B cell (primary cell): Measurements from ENCODE around the gene SERPINA4. TPM values are rescaled to one million over a fixed set of nuclear protein-coding genes. Genes with fewer than 3 reads are reported as not detected.

Experiments used
- ATAC-seq: fragments of 200-7000 bp; cut with Tn5 transposase; one replicate; pipeline ENCODE4 v1.10.0; 2021; ENCODE audit warnings: low read depth, mild to moderate bottlenecking, moderate number of reproducible peaks, moderate library complexity
- CTCF ChIA-PET: fragments of 350-600 bp; sonication (Branson Sonifier 250); formaldehyde crosslinking; loops from one replicate; lab custom pipeline; 2021; ENCODE audit warnings: antibody characterized with exemption, inconsistent platforms; lab: Charles Lee
- POLR2A ChIA-PET: fragments of 350-600 bp; sonication (Branson Sonifier 250); formaldehyde crosslinking; loops from one replicate; lab custom pipeline; 2021; ENCODE audit warnings: antibody characterized with exemption; lab: Charles Lee
- DNase-seq: peaks from one replicate; pipeline ENCODE4 v3.0.0; 2013
- H2AFZ ChIP-seq: 2 replicates; pipeline ENCODE4 v1.6.1; 2012; ENCODE audit warnings: mild to moderate bottlenecking, low read depth, low read length; ENCODE audit not compliant: insufficient read depth, poor library complexity, severe bottlenecking
- H3K27ac ChIP-seq, 2 donors: 1 replicate in 1 of 2; 2 replicates in 1 of 2; pipeline ENCODE4 v1.5.1; 2012 to 2013; ENCODE audit warnings: low read length in 2 of 2, mild to moderate bottlenecking in 2 of 2, moderate library complexity in 1 of 2
- H3K27me3 ChIP-seq, 4 experiments: fragments of 200-600 bp in 1 of 4; sonication (generic) in 1 of 4; replicated peaks in 1 of 4; 1 replicate in 2 of 4; 2 replicates in 2 of 4; pipeline versions ENCODE4 v1.6.1 to v1.7.0; 2013 to 2016; ENCODE audit warnings: low read length in 3 of 4, mild to moderate bottlenecking in 2 of 4, mixed read lengths in 1 of 4, moderate library complexity in 1 of 4; ENCODE audit not compliant: insufficient read depth in 4 of 4, control insufficient read depth in 3 of 4; ENCODE audit errors: control extremely low read depth in 1 of 4
- H3K36me3 ChIP-seq, 2 experiments: replicated peaks in 1 of 2; 1 replicate in 1 of 2; 2 replicates in 1 of 2; pipeline versions ENCODE4 v1.6.1 to v1.7.1; 2013; ENCODE audit warnings: low read length in 1 of 2; ENCODE audit not compliant: insufficient read depth in 2 of 2, control insufficient read depth in 1 of 2; ENCODE audit errors: control extremely low read depth in 1 of 2, extremely low read depth in 1 of 2
- H3K4me1 ChIP-seq, 2 donors: fragments of 200-600 bp in 1 of 2; sonication (generic) in 1 of 2; 1 replicate in 1 of 2; 2 replicates in 1 of 2; pipeline versions ENCODE4 v1.5.1 to v1.6.1; 2013 to 2017; ENCODE audit warnings: low read length in 2 of 2; ENCODE audit not compliant: control insufficient read depth in 2 of 2, insufficient read depth in 2 of 2
- H3K4me2 ChIP-seq: replicated peaks from 2 replicates; pipeline ENCODE3; 2012; ENCODE audit warnings: mild to moderate bottlenecking, low read depth, low read length; ENCODE audit not compliant: poor library complexity, severe bottlenecking
- H3K4me3 ChIP-seq, 5 experiments: fragments of 200-600 bp in 1 of 5; sonication (generic) in 1 of 5; 1 replicate in 3 of 5; 2 replicates in 2 of 5; pipeline versions ENCODE4 v1.5.1 to v1.7.0; 2011 to 2016; ENCODE audit warnings: low read length in 4 of 5, mild to moderate bottlenecking in 4 of 5, low read depth in 2 of 5, control low read depth in 1 of 5, moderate library complexity in 1 of 5; ENCODE audit not compliant: insufficient read depth in 1 of 5; ENCODE audit errors: control extremely low read depth in 1 of 5, extremely low read depth in 1 of 5
- H3K79me2 ChIP-seq: fragments of 200-600 bp; sonication (generic); one replicate; pipeline ENCODE4 v1.6.0; 2016; ENCODE audit warnings: low read length; ENCODE audit not compliant: control insufficient read depth, insufficient read depth
- H3K9ac ChIP-seq: fragments of 200-600 bp; sonication (generic); 2 replicates; pipeline ENCODE4 v1.6.1; 2017; ENCODE audit warnings: mild to moderate bottlenecking, low read length, moderate library complexity
- H3K9me3 ChIP-seq, 3 donors: one replicate each; pipeline versions ENCODE4 v1.6.1 to v1.7.1; 2013; ENCODE audit warnings: low read length in 2 of 3; ENCODE audit not compliant: control insufficient read depth in 2 of 3, insufficient read depth in 1 of 3; ENCODE audit errors: control extremely low read depth in 1 of 3
- H4K20me1 ChIP-seq: 2 replicates; pipeline ENCODE4 v1.6.0; 2012; ENCODE audit warnings: mild to moderate bottlenecking, low read length; ENCODE audit not compliant: insufficient read depth, control insufficient read depth, poor library complexity, severe bottlenecking
- H3K27ac Mint-ChIP-seq: one replicate; pipeline ENCODE4 v1.8.0; 2021; ENCODE audit warnings: mixed read lengths
- H3K27me3 Mint-ChIP-seq: one replicate; pipeline ENCODE4 v1.8.0; 2021; ENCODE audit warnings: mixed read lengths
- H3K4me1 Mint-ChIP-seq: one replicate; pipeline ENCODE4 v1.8.0; 2021; ENCODE audit warnings: mixed read lengths
- H3K4me3 Mint-ChIP-seq: one replicate; pipeline ENCODE4 v1.8.0; 2021; ENCODE audit warnings: mixed read lengths
- H3K9me3 Mint-ChIP-seq: one replicate; pipeline ENCODE4 v1.8.0; 2022; ENCODE audit warnings: mixed read lengths; ENCODE audit not compliant: insufficient read depth
- CTCF ChIP-seq: fragments of 200-600 bp; IDR thresholded peaks from one replicate; pipeline ENCODE4 v1.8.0; 2022; ENCODE audit warnings: antibody characterized with exemption, mild to moderate bottlenecking
- EZH2 ChIP-seq: IDR thresholded peaks from 2 replicates; pipeline ENCODE4 v1.6.1; 2012; ENCODE audit warnings: borderline replicate concordance, low read depth, mild to moderate bottlenecking, moderate library complexity, low read length; ENCODE audit not compliant: insufficient read depth, poor library complexity, severe bottlenecking
- WGBS: methylation state at CpG from one replicate; pipeline ENCODE4 v1.1.5; 2013; ENCODE audit warnings: missing lambda C conversion rate; ENCODE audit not compliant: insufficient coverage; 5-methylcytosine and 5-hydroxymethylcytosine counted together
- intact Hi-C: fragments of 100-400 bp; cut with micrococcal nuclease; formaldehyde crosslinking; loops from one replicate; pipeline ENCODE4 v1.10.0; 2022
- polyA plus RNA-seq: library from polyadenylated mRNA; depleted of rRNA; stranded (reverse); fragments of >200 nt; gene quantifications from 2 replicates; pipeline ENCODE4 v1.2.3, GENCODE V29; 2012
- total RNA-seq, 2 donors: library from RNA; stranded (reverse); fragments of 120-200 nt in 1 of 2; gene quantifications; 1 replicate in 1 of 2; 2 replicates in 1 of 2; pipeline versions ENCODE4 v1.2.3 to v1.2.4, GENCODE V29; 2013 to 2022

SERPINA4 gene
- total and polyA plus RNA-seq, 2 donors (not counting 1 experiment from before 2014, with no cell fraction given), result not detected

GRCh38 chr14:94598816-94599655 lies 37.8 kb downstream of the SERPINA4 start:
- ATAC-seq, result no peak
- H4K20me1 ChIP-seq, result no peaks in the 10 kb centered on the region
- H3K27ac ChIP-seq, result no peak overlapping the region
- no peak overlapping the region for H3K27ac Mint-ChIP-seq
- peaks cover 0 to 14% (median 0%) of the 10 kb centered on the region in 3 donors for H3K9me3 ChIP-seq
- intact Hi-C loops, result no loop called here
- 75% methylated on average over 8 of the region's 11 CpGs for WGBS
- H3K4me1 ChIP-seq, result no peaks in the 10 kb centered on the region
- H2AFZ ChIP-seq, result no peak overlapping the region
- H3K4me3 Mint-ChIP-seq, result no peak overlapping the region
- DNase-seq, result no peak
- H3K4me3 ChIP-seq, result no peak overlapping the region
- no peaks in the 10 kb centered on the region for H3K4me1 Mint-ChIP-seq
- no peaks in the 10 kb centered on the region for H3K27me3 ChIP-seq
- no peak overlapping the region for H3K4me2 ChIP-seq
- H3K9me3 Mint-ChIP-seq, result no peaks in the 10 kb centered on the region
- CTCF ChIA-PET, result no interaction called here
- no peaks in the 10 kb centered on the region for H3K36me3 ChIP-seq
- no peaks in the 10 kb centered on the region for H3K79me2 ChIP-seq
- POLR2A ChIA-PET, result no interaction called here
- peaks cover 7% of the 10 kb centered on the region for H3K27me3 Mint-ChIP-seq
- no peak overlapping the region for H3K9ac ChIP-seq
- TF ChIP-seq CTCF (no peak), EZH2 (no peak)

GRCh38 chr14:94599656-94600004 lies 38.4 kb downstream of the SERPINA4 start:
- Histone ChIP-seq H3K4me3 (no peak overlapping the region), H3K4me2 (no peak overlapping the region), H3K79me2 (no peaks in the 10 kb centered on the region), H3K9me3 (peaks cover 0 to 10% (median 0%) of the 10 kb centered on the region in 3 donors), H3K4me1 (no peaks in the 10 kb centered on the region), H4K20me1 (no peaks in the 10 kb centered on the region), H2AFZ (no peak overlapping the region), H3K27me3 (no peaks in the 10 kb centered on the region), H3K9ac (no peak overlapping the region), H3K27ac (no peak overlapping the region), H3K36me3 (no peaks in the 10 kb centered on the region)
- no peak overlapping the region for H3K4me3 Mint-ChIP-seq
- ATAC-seq, result no peak
- no peaks in the 10 kb centered on the region for H3K9me3 Mint-ChIP-seq
- H3K27me3 Mint-ChIP-seq, result peaks cover 7% of the 10 kb centered on the region
- 28% methylated on average over 3 of the region's 3 CpGs for WGBS
- H3K4me1 Mint-ChIP-seq, result no peaks in the 10 kb centered on the region
- CTCF ChIA-PET, result no interaction called here
- intact Hi-C loops, result no loop called here
- POLR2A ChIA-PET, result no interaction called here
- DNase-seq, result no peak
- no peak overlapping the region for H3K27ac Mint-ChIP-seq
- TF ChIP-seq EZH2 (no peak), CTCF (no peak)
